Measurements from ENCODE around the gene PEA15. TPM values are rescaled to one million over a fixed set of nuclear protein-coding genes. Genes with fewer than 3 reads are reported as not detected.

PEA15 gene
- total RNA-seq, 1 experiment from 2014 or later = 94.3 TPM

- intact Hi-C loops (cut with micrococcal nuclease; ENCODE audit: unreplicated experiment) (no loop called here), in situ Hi-C loops (cut with HindIII; ENCODE audit: low pct_unique_long_range_greater_than_20kb, low sequenced_read_pairs) (no loop called here)
- H3K27me3 ChIP-seq (ENCODE audit: control insufficient read depth, insufficient read depth, low read length) = no peaks in the 10 kb centered on the region
- CTCF ChIA-PET = no interaction called here
- BruUV-seq (replicated peaks) = no TSS peak
- ATAC-seq = no peak
- POLR2A ChIA-PET = no interaction called here
- H3K4me1 ChIP-seq (ENCODE audit: control insufficient read depth, insufficient read depth, low read length) = no peaks in the 10 kb centered on the region
- TF ChIP-seq SIN3A (IDR thresholded peaks at IDR 0.05; ENCODE audit: borderline replicate concordance, insufficient read depth, low read depth, low read length) = no peak
- no peak for TF ChIP-seq CTCF (IDR thresholded peaks at IDR 0.05)
- TF ChIP-seq POLR2AphosphoS5 (IDR thresholded peaks at IDR 0.05; ENCODE audit: low read depth, low read length) = no peak
- TF ChIP-seq TCF7L2 (IDR thresholded peaks at IDR 0.05; ENCODE audit: low read depth, low read length) = no peak
- no peak for TF ChIP-seq REST (IDR thresholded peaks at IDR 0.05; ENCODE audit: insufficient read depth in 1 of 2, low read depth in 2 of 2, low read length in 1 of 2)
- H3K9me3 ChIP-seq (ENCODE audit: control insufficient read depth, insufficient read depth, low read depth, low read length) = no peaks in the 10 kb centered on the region
- no peak overlapping the region for H3K4me3 ChIP-seq (ENCODE audit: low read depth in 2 of 2, low read length in 2 of 2)
- no peaks in the 10 kb centered on the region for H3K36me3 ChIP-seq (ENCODE audit: control insufficient read depth, insufficient read depth, low read length)
- no peak overlapping the region for H3K27ac ChIP-seq (ENCODE audit: low read length)
- no peak for DNase-seq (ENCODE audit: low read depth, low spot score)
These were observed 47.2 kb upstream of the PEA15 start for GRCh38 chr1:160158031-160158430.

- no TSS peak for BruUV-seq (replicated peaks)
- Histone ChIP-seq H3K4me3 (ENCODE audit: low read depth in 2 of 2, low read length in 2 of 2) (no peak overlapping the region), H3K36me3 (ENCODE audit: control insufficient read depth, insufficient read depth, low read length) (no peaks in the 10 kb centered on the region), H3K27ac (ENCODE audit: low read length) (no peak overlapping the region), H3K4me1 (ENCODE audit: control insufficient read depth, insufficient read depth, low read length) (no peaks in the 10 kb centered on the region), H3K27me3 (ENCODE audit: control insufficient read depth, insufficient read depth, low read length) (no peaks in the 10 kb centered on the region), H3K9me3 (ENCODE audit: control insufficient read depth, insufficient read depth, low read depth, low read length) (no peaks in the 10 kb centered on the region)
- in situ Hi-C loops (cut with HindIII; ENCODE audit: low pct_unique_long_range_greater_than_20kb, low sequenced_read_pairs) = no loop called here
- no peak for ATAC-seq
- DNase-seq (ENCODE audit: low read depth, low spot score) = no peak
- POLR2A ChIA-PET = no interaction called here
- CTCF ChIA-PET = interaction anchor here (0.7 kb wide), 1 partner anchor 76 kb away, joined by 3 read pairs; no protein-coding TSS in a partner anchor
- TF ChIP-seq TCF7L2 (IDR thresholded peaks at IDR 0.05; ENCODE audit: low read depth, low read length) (no peak), SIN3A (IDR thresholded peaks at IDR 0.05; ENCODE audit: borderline replicate concordance, insufficient read depth, low read depth, low read length) (no peak), CTCF (IDR thresholded peaks at IDR 0.05) (no peak), REST (IDR thresholded peaks at IDR 0.05; ENCODE audit: insufficient read depth in 1 of 2, low read depth in 2 of 2, low read length in 1 of 2) (no peak), POLR2AphosphoS5 (IDR thresholded peaks at IDR 0.05; ENCODE audit: low read depth, low read length) (no peak)
- intact Hi-C loops (cut with micrococcal nuclease; ENCODE audit: unreplicated experiment) = no loop called here
These were observed 46.6 kb upstream of the PEA15 start for GRCh38 chr1:160158534-160158933.
